IMR-90 (cell line): ENCODE measurements around the gene FJX1. TPM values are rescaled to one million over a fixed set of nuclear protein-coding genes. Genes with fewer than 3 reads are reported as not detected.

ENCODE experiments used
- ATAC-seq: fragments of 200-7000 bp; cut with Tn5 transposase; 2 replicates; pipeline ENCODE4 v1.9.1; 2020; ENCODE audit warnings: low read depth, mild to moderate bottlenecking, moderate library complexity
- BruUV-seq: library from RNA; stranded (reverse); fragments of 400-500 nt; replicated peaks from 2 replicates; lab custom pipeline; 2021; lab: Mats Ljungman, UMichigan
- CTCF ChIA-PET: fragments of 300-600 bp; formaldehyde crosslinking; extraction: SDS; loops from one replicate; lab custom pipeline; 2021; ENCODE audit warnings: antibody characterized with exemption; lab: Yijun Ruan, JAX
- POLR2A ChIA-PET: fragments of 300-600 bp; sonication (Branson Sonifier 250); formaldehyde crosslinking; loops from one replicate; lab custom pipeline; 2022; ENCODE audit warnings: antibody characterized with exemption; ENCODE audit not compliant: unreplicated experiment; lab: Charles Lee
- DNase-seq: peaks from one replicate; pipeline ENCODE4 v3.0.0; 2013
- H2AFZ ChIP-seq: replicated peaks from 2 replicates; pipeline ENCODE3; 2013; ENCODE audit warnings: low read length, mild to moderate bottlenecking; ENCODE audit not compliant: poor library complexity
- H2AK5ac ChIP-seq: 2 replicates; pipeline ENCODE4 v1.6.1; 2013; ENCODE audit warnings: low read depth, low read length, inconsistent platforms
- H2AK9ac ChIP-seq: replicated peaks from 2 replicates; pipeline ENCODE3; 2013; ENCODE audit warnings: mild to moderate bottlenecking, low read depth, low read length, moderate library complexity; ENCODE audit not compliant: poor library complexity
- H2BK120ac ChIP-seq: 2 replicates; pipeline ENCODE4 v1.6.1; 2013; ENCODE audit warnings: low read depth, low read length, inconsistent platforms
- H2BK15ac ChIP-seq: 3 replicates; pipeline ENCODE4 v1.6.1; 2013; ENCODE audit warnings: low read depth, low read length, inconsistent platforms
- H2BK20ac ChIP-seq: 2 replicates; pipeline ENCODE4 v1.6.1; 2013; ENCODE audit warnings: low read depth, mild to moderate bottlenecking, inconsistent platforms, low read length, moderate library complexity
- H2BK5ac ChIP-seq: 2 replicates; pipeline ENCODE4 v1.6.1; 2013; ENCODE audit warnings: mild to moderate bottlenecking, low read depth, low read length, inconsistent platforms; ENCODE audit not compliant: poor library complexity, severe bottlenecking
- H3K14ac ChIP-seq: replicated peaks from 2 replicates; pipeline ENCODE4 v1.6.1; 2013; ENCODE audit warnings: low read depth, low read length, inconsistent platforms
- H3K18ac ChIP-seq: 2 replicates; pipeline ENCODE4 v1.6.1; 2013; ENCODE audit warnings: low read depth, low read length, control low read depth
- H3K23ac ChIP-seq: 2 replicates; pipeline ENCODE4 v1.6.1; 2013; ENCODE audit warnings: low read depth, low read length, inconsistent platforms
- H3K27ac ChIP-seq: 2 replicates; pipeline ENCODE4 v1.5.1; 2013; ENCODE audit warnings: mild to moderate bottlenecking, control low read depth, low read length; ENCODE audit not compliant: insufficient read depth
- H3K27me3 ChIP-seq: 2 replicates; pipeline ENCODE4 v1.6.1; 2013; ENCODE audit warnings: low read length; ENCODE audit not compliant: control insufficient read depth, insufficient read depth
- H3K36me3 ChIP-seq: 2 replicates; pipeline ENCODE4 v1.6.1; 2013; ENCODE audit warnings: low read length, mixed read lengths; ENCODE audit not compliant: control insufficient read depth, insufficient read depth
- H3K4ac ChIP-seq: 2 replicates; pipeline ENCODE4 v1.6.1; 2013; ENCODE audit warnings: low read depth, low read length, inconsistent platforms
- H3K4me1 ChIP-seq: 2 replicates; pipeline ENCODE4 v1.6.1; 2013; ENCODE audit warnings: low read length, mixed read lengths; ENCODE audit not compliant: control insufficient read depth, insufficient read depth
- H3K4me2 ChIP-seq: 2 replicates; pipeline ENCODE4 v1.6.1; 2013; ENCODE audit warnings: low read depth, mild to moderate bottlenecking, control low read depth, low read length, moderate library complexity
- H3K4me3 ChIP-seq: 2 replicates; pipeline ENCODE4 v1.5.1; 2013; ENCODE audit warnings: low read depth, mild to moderate bottlenecking, control low read depth, low read length, moderate library complexity; ENCODE audit not compliant: insufficient read depth
- H3K56ac ChIP-seq: 2 replicates; pipeline ENCODE4 v1.6.1; 2013; ENCODE audit warnings: low read length, inconsistent platforms; ENCODE audit not compliant: insufficient read depth; ENCODE audit errors: extremely low read depth
- H3K79me1 ChIP-seq, 2 experiments: 2 replicates each; pipeline ENCODE4 v1.6.1; 2013; ENCODE audit warnings: low read length in 2 of 2, inconsistent platforms in 1 of 2, low read depth in 1 of 2
- H3K9ac ChIP-seq: 2 replicates; pipeline ENCODE4 v1.6.1; 2013; ENCODE audit warnings: low read depth, low read length, control low read depth
- H3K9me1 ChIP-seq: 2 replicates; pipeline ENCODE4 v1.6.1; 2013; ENCODE audit warnings: low read length, inconsistent platforms; ENCODE audit not compliant: insufficient read depth
- H3K9me3 ChIP-seq: 2 replicates; pipeline ENCODE4 v1.6.1; 2013; ENCODE audit warnings: low read length; ENCODE audit not compliant: control insufficient read depth, insufficient read depth
- H4K20me1 ChIP-seq: 2 replicates; pipeline ENCODE4 v1.6.1; 2013; ENCODE audit warnings: low read length, inconsistent platforms; ENCODE audit not compliant: insufficient read depth
- H4K5ac ChIP-seq: 2 replicates; pipeline ENCODE4 v1.6.1; 2013; ENCODE audit warnings: mild to moderate bottlenecking, low read depth, low read length, control low read depth
- H4K8ac ChIP-seq, 2 experiments: 2 replicates each; pipeline ENCODE4 v1.6.1; 2013; ENCODE audit warnings: low read depth in 2 of 2, low read length in 2 of 2, control low read depth in 1 of 2, inconsistent platforms in 1 of 2
- H4K91ac ChIP-seq: 2 replicates; pipeline ENCODE4 v1.6.1; 2013; ENCODE audit warnings: low read depth, low read length, inconsistent platforms; ENCODE audit not compliant: insufficient read depth
- BHLHE40 ChIP-seq: fragments of 150-350 bp; IDR thresholded peaks from 2 replicates; pipeline ENCODE4 v1.6.1; 2016; ENCODE audit warnings: mild to moderate bottlenecking, low read depth, low read length
- CEBPB ChIP-seq: IDR thresholded peaks from 2 replicates; pipeline ENCODE4 v1.6.1; 2012; ENCODE audit warnings: low read depth, low read length, improper control_type of control experiment
- CTCF ChIP-seq: conservative IDR thresholded peaks from 2 replicates; pipeline ENCODE4 v1.5.1; 2012; ENCODE audit warnings: mild to moderate bottlenecking, low read depth, low read length, improper control_type of control experiment
- ELK1 ChIP-seq: fragments of 150-350 bp; IDR thresholded peaks from 2 replicates; pipeline ENCODE4 v1.6.1; 2016; ENCODE audit warnings: low read depth, mild to moderate bottlenecking, low read length, moderate library complexity, borderline replicate concordance
- MAFK ChIP-seq: IDR thresholded peaks from 2 replicates; pipeline ENCODE4 v1.6.1; 2012; ENCODE audit warnings: low read depth, low read length, improper control_type of control experiment
- MAZ ChIP-seq: IDR thresholded peaks from 2 replicates; pipeline ENCODE4 v1.6.1; 2012; ENCODE audit warnings: low read depth, mild to moderate bottlenecking, low read length, improper control_type of control experiment, moderate library complexity, borderline replicate concordance
- MXI1 ChIP-seq: IDR thresholded peaks from 2 replicates; pipeline ENCODE4 v1.6.1; 2012; ENCODE audit warnings: low read depth, mild to moderate bottlenecking, low read length, moderate library complexity, borderline replicate concordance
- NFE2L2 ChIP-seq: fragments of 150-350 bp; IDR thresholded peaks from 2 replicates; pipeline ENCODE4 v1.6.1; 2016; ENCODE audit warnings: low read depth, mild to moderate bottlenecking, low read length
- POLR2A ChIP-seq: IDR thresholded peaks from 2 replicates; pipeline ENCODE4 v1.6.1; 2012; ENCODE audit warnings: mild to moderate bottlenecking, low read depth, low read length
- RAD21 ChIP-seq: IDR thresholded peaks from 2 replicates; pipeline ENCODE4 v1.6.1; 2012; ENCODE audit warnings: low read length, improper control_type of control experiment
- RCOR1 ChIP-seq: IDR thresholded peaks from 2 replicates; pipeline ENCODE4 v1.6.1; 2012; ENCODE audit warnings: mild to moderate bottlenecking, low read length, improper control_type of control experiment; ENCODE audit not compliant: insufficient replicate concordance
- RFX5 ChIP-seq: IDR thresholded peaks from 2 replicates; pipeline ENCODE4 v1.8.0; 2012; ENCODE audit warnings: low read depth, mild to moderate bottlenecking, low read length, moderate library complexity
- USF2 ChIP-seq: fragments of 150-350 bp; IDR thresholded peaks from 2 replicates; pipeline ENCODE4 v1.6.1; 2017; ENCODE audit warnings: mild to moderate bottlenecking, antibody characterized with exemption, low read length, low read depth
- WGBS, 2 experiments: methylation state at CpG; one replicate each; pipeline versions ENCODE4 v1.1.5 to v1.1.7; 2013; ENCODE audit warnings: missing lambda C conversion rate in 2 of 2; ENCODE audit not compliant: insufficient read length in 1 of 2; ENCODE audit errors: extremely low coverage in 2 of 2; 5-methylcytosine and 5-hydroxymethylcytosine counted together
- dilution Hi-C: fragments of 300-500 bp; cut with HindIII; formaldehyde crosslinking; loops from one replicate; pipeline ENCODE4 v1.14.3; 2018; ENCODE audit warnings: low sequenced_read_pairs; ENCODE audit not compliant: unreplicated experiment
- in situ Hi-C: fragments of 300-500 bp; cut with MboI; formaldehyde crosslinking; loops from 3 replicates; pipeline ENCODE4 v1.14.3; 2019; ENCODE audit warnings: low sequenced_read_pairs, inconsistent platforms, mixed read lengths
- intact Hi-C: fragments of 100-400 bp; cut with micrococcal nuclease; formaldehyde crosslinking; loops from 2 replicates; pipeline ENCODE4 v1.10.0; 2022
- polyA plus RNA-seq, 3 experiments: library from polyadenylated mRNA; depleted of rRNA; stranded (reverse); fragments of >200 nt; gene quantifications; 2 replicates each; pipeline ENCODE4 v1.2.3, GENCODE V29; 2012; ENCODE audit warnings: low replicate concordance in 1 of 3
- total RNA-seq: library from RNA; depleted of rRNA; stranded (reverse); fragments of >200 nt; gene quantifications from 2 replicates; pipeline ENCODE4 v1.2.3, GENCODE V29; 2012

Gene FJX1
- total and polyA plus RNA-seq, 2 of the 4 experiments (the other 2 are of a cell fraction), result 8.4 to 11.2 TPM

GRCh38 chr11:35618497-35619115 lies 346 bp downstream of the FJX1 start:
- dilution Hi-C loops, result no loop called here
- H3K36me3 ChIP-seq, result no peaks in the 10 kb centered on the region
- H2BK15ac ChIP-seq, result no peak overlapping the region
- H3K9ac ChIP-seq, result peak overlapping the region; percentile 61; the same call in 1 of the 2 replicates
- H4K91ac ChIP-seq, result no peak overlapping the region
- in situ Hi-C loops, result loop anchor here (5.0 to 25.0 kb wide), 3 partner anchors 516 to 844 kb away; no protein-coding TSS in a partner anchor
- no peak overlapping the region for H3K23ac ChIP-seq
- H2BK20ac ChIP-seq, result no peak overlapping the region
- H3K4me1 ChIP-seq, result peaks cover 13% of the 10 kb centered on the region
- H3K27ac ChIP-seq, result peak overlapping the region; percentile 76
- intact Hi-C loops, result loop anchor here (5.0 kb wide), 3 partner anchors 324 to 534 kb away; partner anchors contain the start of gene LDLRAD3
- no peaks in the 10 kb centered on the region for H3K9me3 ChIP-seq
- H2BK120ac ChIP-seq, result no peak overlapping the region
- no peak overlapping the region for H3K56ac ChIP-seq
- H4K8ac ChIP-seq, result no peak overlapping the region; a peak in 1 of 4 replicates
- H3K79me1 ChIP-seq, result peaks cover 14 to 35% of the 10 kb centered on the region in 2 experiments
- no peak overlapping the region for H3K14ac ChIP-seq
- peak overlapping the region; percentile 82 for H2BK5ac ChIP-seq
- peaks cover 14% of the 10 kb centered on the region for H3K9me1 ChIP-seq
- no peaks in the 10 kb centered on the region for H3K27me3 ChIP-seq
- CTCF ChIA-PET, result interaction anchor here (1.9 kb wide), 1 partner anchor 203 kb away, joined by 16 read pairs; no protein-coding TSS in a partner anchor
- TF ChIP-seq RFX5 (no peak), ELK1 (no peak), CTCF (no peak), USF2 (no peak; the same call in 1 of the 2 replicates), MAZ (no peak; the same call in 1 of the 2 replicates), MAFK (no peak), POLR2A (peak; percentile 43), NFE2L2 (no peak), RAD21 (peak; percentile 11; the same call in 1 of the 2 replicates), CEBPB (no peak), RCOR1 (no peak), MXI1 (0 out of 2 replicates have a peak, but pooled peaks have one; percentile 6), BHLHE40 (peak; percentile 50; the same call in 1 of the 2 replicates)
- H3K4me3 ChIP-seq, result peak overlapping the region; percentile 67
- H4K5ac ChIP-seq, result no peak overlapping the region
- peak overlapping the region; percentile 80 for H2AFZ ChIP-seq
- no peak overlapping the region for H3K18ac ChIP-seq
- H4K20me1 ChIP-seq, result no peaks in the 10 kb centered on the region; the same call in 1 of the 2 replicates
- peak overlapping the region; percentile 96 for H2AK9ac ChIP-seq
- DNase-seq (peak; percentile 51), ATAC-seq (peak; percentile 19)
- no peak overlapping the region; the same call in 1 of the 2 replicates for H2AK5ac ChIP-seq
- WGBS, 2 experiments, result 1% methylated on average over 29 of the region's 91 CpGs; no CpG with 5 or more reads in 1 of the 2 experiments
- peak overlapping the region; percentile 94; the same call in 1 of the 2 replicates for H3K4ac ChIP-seq
- peak overlapping the region; percentile 87 for H3K4me2 ChIP-seq
- BruUV-seq, result no TSS peak
- POLR2A ChIA-PET, result no interaction called here
